MG63 (cell line): ENCODE measurements around the gene OPRD1. TPM values are rescaled to one million over a fixed set of nuclear protein-coding genes. Genes with fewer than 3 reads are reported as not detected.
"Not testable (repeated sequence)": the region's sequence is repeated elsewhere in the genome, so short reads cannot be mapped to it uniquely, and the experiment has no call there.

ENCODE experiments used
- DNase-seq: peaks from one replicate; pipeline ENCODE4 v3.0.0-alpha.2; 2020
- H3K27me3 ChIP-seq: fragments of 250-450 bp; sonication (Bioruptor Pico); 2 replicates; pipeline ENCODE4 v1.5.1; 2020; ENCODE audit warnings: mild to moderate bottlenecking, moderate library complexity
- H3K36me3 ChIP-seq: fragments of 250-450 bp; sonication (Bioruptor Pico); 2 replicates; pipeline ENCODE4 v1.5.1; 2020; ENCODE audit warnings: mild to moderate bottlenecking, moderate library complexity
- H3K4me3 ChIP-seq: fragments of 250-450 bp; sonication (Bioruptor Pico); 2 replicates; pipeline ENCODE4 v1.5.1; 2020; ENCODE audit warnings: mild to moderate bottlenecking, moderate library complexity
- H3K9me3 ChIP-seq: fragments of 250-450 bp; sonication (Bioruptor Pico); 2 replicates; pipeline ENCODE4 v1.5.1; 2020; ENCODE audit warnings: mild to moderate bottlenecking, moderate library complexity
- total RNA-seq: library from RNA; depleted of rRNA; stranded (reverse); fragments of >200 nt; shearing (Covaris generic); gene quantifications from 2 replicates; pipeline ENCODE4 v1.2.3, GENCODE V29; 2014; ENCODE audit warnings: low replicate concordance; rRNA removed

The OPRD1 gene
- total RNA-seq, result under 0.01 and 0.05 TPM in 2 replicates

GRCh38 chr1:28811766-28812668 is at the start of gene OPRD1:
Gene OPRD1 (plus strand): TSS chr1:28812170. CDS start chr1:28812384, 214 bp downstream.
- Histone ChIP-seq H3K36me3 (no peaks in the 10 kb centered on the region), H3K4me3 (no peak within 1 kb of the TSS), H3K9me3 (no peaks in the 10 kb centered on the region), H3K27me3 (peaks cover 29% of the 10 kb centered on the region)
- peak; percentile 43 for DNase-seq

- DNase-seq, result no peak
- Histone ChIP-seq H3K27me3 (no peaks in the 10 kb centered on the region), H3K4me3 (no peak overlapping the region), H3K9me3 (no peaks in the 10 kb centered on the region), H3K36me3 (peaks cover 62% of the 10 kb centered on the region)
Observed at GRCh38 chr1:28766532-28767183, 45.3 kb upstream of the OPRD1 start.

- Histone ChIP-seq H3K36me3 (peaks cover 77% of the 10 kb centered on the region), H3K4me3 (no peak overlapping the region), H3K27me3 (no peaks in the 10 kb centered on the region), H3K9me3 (no peaks in the 10 kb centered on the region)
- no peak for DNase-seq
Observed at GRCh38 chr1:28770601-28771165, 41.3 kb upstream of the OPRD1 start.

- not testable (repeated sequence) for H3K27me3 ChIP-seq, DNase-seq, H3K9me3 ChIP-seq, H3K4me3 ChIP-seq
- H3K36me3 ChIP-seq, result peaks cover 71% of the 10 kb centered on the region
Observed at GRCh38 chr1:28771921-28772320, 40.0 kb upstream of the OPRD1 start.

- Histone ChIP-seq H3K36me3 (peaks cover 66% of the 10 kb centered on the region), H3K27me3 (no peaks in the 10 kb centered on the region), H3K4me3 (no peak overlapping the region), H3K9me3 (no peaks in the 10 kb centered on the region)
- DNase-seq, result no peak
Observed at GRCh38 chr1:28773105-28773504, 38.9 kb upstream of the OPRD1 start.

GRCh38 chr1:28775121-28775942 is 36.6 kb upstream of the OPRD1 start:
- DNase-seq, result no peak
- H3K4me3 ChIP-seq, result no peak overlapping the region
- H3K36me3 ChIP-seq, result peaks cover 49% of the 10 kb centered on the region
- H3K9me3 ChIP-seq, result no peaks in the 10 kb centered on the region
- no peaks in the 10 kb centered on the region for H3K27me3 ChIP-seq

GRCh38 chr1:28776341-28776740 is 35.6 kb upstream of the OPRD1 start:
- Histone ChIP-seq H3K36me3 (peaks cover 40% of the 10 kb centered on the region), H3K9me3 (no peaks in the 10 kb centered on the region), H3K27me3 (no peaks in the 10 kb centered on the region), H3K4me3 (no peak overlapping the region)
- DNase-seq, result no peak

- no peak overlapping the region for H3K4me3 ChIP-seq
- H3K36me3 ChIP-seq, result peaks cover 26% of the 10 kb centered on the region
- H3K27me3 ChIP-seq, result no peaks in the 10 kb centered on the region
- H3K9me3 ChIP-seq, result no peaks in the 10 kb centered on the region
- no peak for DNase-seq
Observed at GRCh38 chr1:28778021-28778420, 33.9 kb upstream of the OPRD1 start.

- H3K4me3 ChIP-seq, result no peak overlapping the region
- no peak for DNase-seq
- peaks cover 10% of the 10 kb centered on the region for H3K36me3 ChIP-seq
- no peaks in the 10 kb centered on the region for H3K9me3 ChIP-seq
- no peaks in the 10 kb centered on the region for H3K27me3 ChIP-seq
Observed at GRCh38 chr1:28779751-28780408, 32.1 kb upstream of the OPRD1 start.

- H3K27me3 ChIP-seq, result no peaks in the 10 kb centered on the region
- DNase-seq, result no peak
- H3K4me3 ChIP-seq, result no peak overlapping the region
- no peaks in the 10 kb centered on the region for H3K9me3 ChIP-seq
- 0 out of 2 replicates have a peak, but pooled peaks cover under 1% of the 10 kb centered on the region for H3K36me3 ChIP-seq
Observed at GRCh38 chr1:28781305-28781704, 30.7 kb upstream of the OPRD1 start.

GRCh38 chr1:28782011-28782410 is 30.0 kb upstream of the OPRD1 start:
- no peak overlapping the region for H3K4me3 ChIP-seq

GRCh38 chr1:28783363-28783762 is 28.6 kb upstream of the OPRD1 start:
- DNase-seq, result no peak
- Histone ChIP-seq H3K9me3 (no peaks in the 10 kb centered on the region), H3K4me3 (no peak overlapping the region), H3K27me3 (no peaks in the 10 kb centered on the region), H3K36me3 (no peaks in the 10 kb centered on the region)

More at GRCh38 chr1:28782011-28782410, 30.0 kb upstream of the OPRD1 start:
- H3K36me3 ChIP-seq, result no peaks in the 10 kb centered on the region
- no peak for DNase-seq
- no peaks in the 10 kb centered on the region for H3K27me3 ChIP-seq
- H3K9me3 ChIP-seq, result no peaks in the 10 kb centered on the region

GRCh38 chr1:28789412-28789811 is 22.6 kb upstream of the OPRD1 start:
- Histone ChIP-seq H3K27me3 (no peaks in the 10 kb centered on the region), H3K4me3 (no peak overlapping the region), H3K36me3 (no peaks in the 10 kb centered on the region), H3K9me3 (no peaks in the 10 kb centered on the region)
- DNase-seq, result no peak

GRCh38 chr1:28789816-28790215 is 22.2 kb upstream of the OPRD1 start:
- Histone ChIP-seq H3K9me3 (no peaks in the 10 kb centered on the region), H3K27me3 (no peaks in the 10 kb centered on the region)
- DNase-seq, result no peak

GRCh38 chr1:28790377-28791035 is 21.5 kb upstream of the OPRD1 start:
- Histone ChIP-seq H3K4me3 (no peak overlapping the region), H3K36me3 (no peaks in the 10 kb centered on the region), H3K27me3 (no peaks in the 10 kb centered on the region), H3K9me3 (no peaks in the 10 kb centered on the region)
- no peak for DNase-seq

More at GRCh38 chr1:28789816-28790215, 22.2 kb upstream of the OPRD1 start:
- Histone ChIP-seq H3K36me3 (no peaks in the 10 kb centered on the region), H3K4me3 (no peak overlapping the region)

- not testable (repeated sequence) for H3K9me3 ChIP-seq, H3K27me3 ChIP-seq, H3K4me3 ChIP-seq, DNase-seq, H3K36me3 ChIP-seq
Observed at GRCh38 chr1:28791929-28792328, 20.0 kb upstream of the OPRD1 start.
